Activated CD8-positive, alpha-beta memory T cell treated with anti-CD3 and anti-CD28 coated beads, Interleukin-2, amount 50 U/mL, for 24 hours (primary cell): ENCODE data around the gene ATF3.

Experiments used
- DNase-seq: peaks from one replicate; pipeline ENCODE4 v3.0.0-alpha.2; 2020; ENCODE audit errors: extremely low read depth

Gene ATF3

GRCh38 chr1:212608959-212609700 lies 569 bp downstream of the ATF3 start:
- no peak for DNase-seq

GRCh38 chr1:212609701-212610574 lies 1.4 kb downstream of the ATF3 start:
- no peak for DNase-seq

- DNase-seq = no peak
Observed at GRCh38 chr1:212610575-212610967, 2.0 kb downstream of the ATF3 start.

GRCh38 chr1:212611000-212611948 lies 2.7 kb downstream of the ATF3 start:
- DNase-seq = no peak

- no peak for DNase-seq
Observed at GRCh38 chr1:212612041-212612961, 3.7 kb downstream of the ATF3 start.

GRCh38 chr1:212613440-212614335 lies 5.1 kb downstream of the ATF3 start:
- DNase-seq = no peak

- DNase-seq = no peak
Observed at GRCh38 chr1:212614453-212615200, 6.1 kb downstream of the ATF3 start.

- DNase-seq = no peak
Observed at GRCh38 chr1:212615201-212615470, 6.6 kb downstream of the ATF3 start.

- no peak for DNase-seq
Observed at GRCh38 chr1:212618466-212619210, 10.1 kb downstream of the ATF3 start.

- DNase-seq = no peak
Observed at GRCh38 chr1:212620293-212620692, 11.7 kb downstream of the ATF3 start.

- no peak for DNase-seq
Observed at GRCh38 chr1:212621043-212621948, 12.7 kb downstream of the ATF3 start.

GRCh38 chr1:212621949-212622305 lies 13.4 kb downstream of the ATF3 start:
- no peak for DNase-seq

GRCh38 chr1:212622467-212622866 lies 13.9 kb downstream of the ATF3 start:
- no peak for DNase-seq

GRCh38 chr1:212622906-212623305 lies 14.3 kb downstream of the ATF3 start:
- no peak for DNase-seq

GRCh38 chr1:212623603-212624002 lies 15.0 kb downstream of the ATF3 start:
- DNase-seq = no peak

- DNase-seq = no peak
Observed at GRCh38 chr1:212624976-212625501, 16.5 kb downstream of the ATF3 start.

- DNase-seq = no peak
Observed at GRCh38 chr1:212625781-212626450, 17.4 kb downstream of the ATF3 start.
